H9 (cell line): ENCODE data around the gene BCAT1. TPM values are rescaled to one million over a fixed set of nuclear protein-coding genes. Genes with fewer than 3 reads are reported as not detected.

Source experiments
- DNase-seq: peaks from one replicate; pipeline ENCODE4 v3.0.0-alpha.2; 2017
- H2AFZ ChIP-seq: one replicate; pipeline ENCODE4 v1.6.1; 2013; ENCODE audit warnings: mild to moderate bottlenecking, low read length, control low read depth, moderate library complexity
- H2AK5ac ChIP-seq: 2 replicates; pipeline ENCODE4 v1.6.1; 2013; ENCODE audit warnings: low read length, control low read depth, mixed read lengths; ENCODE audit not compliant: insufficient read length
- H2BK120ac ChIP-seq: one replicate; pipeline ENCODE4 v1.6.1; 2013; ENCODE audit warnings: low read depth, mild to moderate bottlenecking, low read length, control low read depth, inconsistent platforms; ENCODE audit not compliant: poor library complexity, severe bottlenecking
- H2BK12ac ChIP-seq: 2 replicates; pipeline ENCODE4 v1.6.1; 2013; ENCODE audit warnings: low read length, control low read depth, mixed read lengths, low read depth; ENCODE audit not compliant: insufficient read length
- H2BK15ac ChIP-seq: 2 replicates; pipeline ENCODE4 v1.6.1; 2013; ENCODE audit warnings: low read depth, low read length, control low read depth
- H2BK20ac ChIP-seq: one replicate; pipeline ENCODE4 v1.6.1; 2013; ENCODE audit warnings: low read depth, mild to moderate bottlenecking, low read length, control low read depth, inconsistent platforms; ENCODE audit not compliant: poor library complexity, severe bottlenecking
- H2BK5ac ChIP-seq: 2 replicates; pipeline ENCODE4 v1.6.1; 2013; ENCODE audit warnings: low read length, control low read depth, mixed read lengths; ENCODE audit not compliant: insufficient read length
- H3K14ac ChIP-seq: 2 replicates; pipeline ENCODE4 v1.6.1; 2013; ENCODE audit warnings: low read length, control low read depth; ENCODE audit not compliant: insufficient read depth
- H3K18ac ChIP-seq: 2 replicates; pipeline ENCODE4 v1.6.1; 2013; ENCODE audit warnings: low read depth, mild to moderate bottlenecking, mixed read lengths, low read length, control low read depth; ENCODE audit not compliant: insufficient read length
- H3K23ac ChIP-seq: 2 replicates; pipeline ENCODE4 v1.6.1; 2013; ENCODE audit warnings: low read length, control low read depth, mixed read lengths, low read depth; ENCODE audit not compliant: insufficient read length
- H3K23me2 ChIP-seq: 2 replicates; pipeline ENCODE4 v1.6.1; 2013; ENCODE audit warnings: low read depth, mild to moderate bottlenecking, mixed read lengths, low read length, control low read depth; ENCODE audit not compliant: insufficient read length, poor library complexity, severe bottlenecking
- H3K27ac ChIP-seq: 2 replicates; pipeline ENCODE4 v1.5.1; 2013; ENCODE audit warnings: low read length, control low read depth, mixed read lengths, low read depth; ENCODE audit not compliant: insufficient read length
- H3K27me3 ChIP-seq: 2 replicates; pipeline ENCODE4 v1.6.1; 2013; ENCODE audit warnings: low read length, control low read depth, inconsistent platforms; ENCODE audit not compliant: insufficient read depth
- H3K4ac ChIP-seq: 2 replicates; pipeline ENCODE4 v1.6.1; 2013; ENCODE audit warnings: low read depth, mild to moderate bottlenecking, control low read depth, inconsistent platforms, low read length, moderate library complexity
- H3K4me1 ChIP-seq: 2 replicates; pipeline ENCODE4 v1.6.1; 2013; ENCODE audit warnings: low read length, control low read depth, inconsistent platforms; ENCODE audit not compliant: insufficient read depth
- H3K4me2 ChIP-seq: 2 replicates; pipeline ENCODE4 v1.6.1; 2013; ENCODE audit warnings: low read length, control low read depth, mixed read lengths; ENCODE audit not compliant: insufficient read length, insufficient read depth
- H3K56ac ChIP-seq: 2 replicates; pipeline ENCODE4 v1.6.1; 2013; ENCODE audit warnings: low read depth, mild to moderate bottlenecking, mixed read lengths, low read length, control low read depth; ENCODE audit not compliant: insufficient read length
- H3K79me1 ChIP-seq: 2 replicates; pipeline ENCODE4 v1.6.1; 2013; ENCODE audit warnings: low read depth, mild to moderate bottlenecking, moderate library complexity, low read length, control low read depth, inconsistent platforms; ENCODE audit not compliant: insufficient read depth, poor library complexity, severe bottlenecking
- H3K79me2 ChIP-seq: 2 replicates; pipeline ENCODE4 v1.6.1; 2013; ENCODE audit warnings: low read length, control low read depth, inconsistent platforms; ENCODE audit not compliant: insufficient read depth
- H3K9ac ChIP-seq: 2 replicates; pipeline ENCODE4 v1.6.1; 2013; ENCODE audit warnings: low read length, control low read depth, mixed read lengths; ENCODE audit not compliant: insufficient read length; ENCODE audit errors: extremely low read depth
- H3K9me3 ChIP-seq: one replicate; pipeline ENCODE4 v1.6.1; 2013; ENCODE audit warnings: low read depth, low read length, inconsistent platforms; ENCODE audit not compliant: control insufficient read depth
- H3T11ph ChIP-seq: one replicate; pipeline ENCODE4 v1.6.1; 2013; ENCODE audit warnings: mild to moderate bottlenecking, low read length, control low read depth, inconsistent platforms
- H4K20me1 ChIP-seq: one replicate; pipeline ENCODE4 v1.6.1; 2013; ENCODE audit not compliant: control insufficient read depth, insufficient read length, insufficient read depth
- H4K5ac ChIP-seq: 2 replicates; pipeline ENCODE4 v1.6.1; 2013; ENCODE audit warnings: low read depth, mild to moderate bottlenecking, mixed read lengths, low read length, control low read depth; ENCODE audit not compliant: insufficient read length
- H4K8ac ChIP-seq: replicated peaks from 2 replicates; pipeline ENCODE4 v1.6.1; 2013; ENCODE audit warnings: low read length, control low read depth, mixed read lengths, low read depth; ENCODE audit not compliant: insufficient read length
- H4K91ac ChIP-seq: 2 replicates; pipeline ENCODE4 v1.6.1; 2013; ENCODE audit warnings: low read depth, mild to moderate bottlenecking, moderate library complexity, mixed read lengths, low read length, control low read depth; ENCODE audit not compliant: insufficient read length
- H3K27ac Mint-ChIP-seq, 3 experiments: 2 replicates in 2 of 3; 3 replicates in 1 of 3; pipeline ENCODE4 v1.8.0; 2020 to 2021; ENCODE audit warnings: mixed read lengths in 3 of 3, mild to moderate bottlenecking in 1 of 3, moderate library complexity in 1 of 3
- H3K27me3 Mint-ChIP-seq: 2 replicates; pipeline ENCODE4 v1.8.0; 2021; ENCODE audit warnings: low read depth, mild to moderate bottlenecking, moderate library complexity, mixed read lengths
- H3K36me3 Mint-ChIP-seq, 3 experiments: 2 replicates in 2 of 3; 3 replicates in 1 of 3; pipeline ENCODE4 v1.8.0; 2020 to 2021; ENCODE audit warnings: low read depth in 3 of 3, mixed read lengths in 3 of 3; ENCODE audit not compliant: insufficient read depth in 1 of 3
- H3K4me1 Mint-ChIP-seq, 2 experiments: 2 replicates each; pipeline ENCODE4 v1.8.0; 2020; ENCODE audit warnings: mixed read lengths in 2 of 2
- H3K4me3 Mint-ChIP-seq, 2 experiments: 2 replicates in 1 of 2; 3 replicates in 1 of 2; pipeline ENCODE4 v1.8.0; 2020 to 2021; ENCODE audit warnings: mild to moderate bottlenecking in 2 of 2, mixed read lengths in 2 of 2, moderate library complexity in 1 of 2
- H3K9me3 Mint-ChIP-seq, 2 experiments: 2 replicates in 1 of 2; 3 replicates in 1 of 2; pipeline ENCODE4 v1.8.0; 2020; ENCODE audit warnings: mild to moderate bottlenecking in 2 of 2, mixed read lengths in 2 of 2, moderate library complexity in 1 of 2
- WGBS: extraction: QIAGEN DNeasy Blood & Tissue Kit; methylation state at CpG from one replicate; pipeline ENCODE4 v1.1.7; 2013; ENCODE audit warnings: missing lambda C conversion rate, low lambda C conversion rate, mixed read lengths; ENCODE audit not compliant: insufficient read length; ENCODE audit errors: extremely low coverage; 5-methylcytosine and 5-hydroxymethylcytosine counted together
- total RNA-seq: library from RNA; stranded (reverse); gene quantifications from 2 replicates; pipeline ENCODE4 v1.2.1, GENCODE V29; 2021
- TF ChIP-seq, protein P1 (sequence below): fragments of 200-600 bp; sonication (generic); conservative IDR thresholded peaks from 3 replicates; pipeline ENCODE4 v1.8.0; 2021; ENCODE audit warnings: antibody characterized with exemption, mild to moderate bottlenecking

BCAT1 gene
- total RNA-seq, 1 experiment from 2014 or later: 244 TPM

DNA sequence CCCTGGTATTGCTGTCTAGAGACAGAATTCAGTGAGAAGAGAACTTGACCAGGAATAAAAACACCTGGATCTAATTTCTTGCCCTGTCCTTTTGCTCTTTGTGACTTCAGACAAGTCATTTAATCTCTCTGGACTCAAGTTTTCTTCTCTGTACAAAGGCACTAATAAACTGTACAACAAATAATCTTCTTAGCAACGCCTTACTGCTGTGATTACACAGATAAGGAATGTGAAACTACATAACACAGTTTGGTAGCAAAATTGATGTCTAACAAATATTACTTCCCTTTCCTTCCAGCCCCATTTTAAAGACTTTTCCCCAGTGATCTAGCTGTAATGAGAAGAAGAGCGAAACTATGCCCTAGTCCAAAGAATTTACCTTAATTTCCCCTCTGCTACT, 69.3 kb downstream of the BCAT1 start:
- no peak overlapping the region for H3K4me3 Mint-ChIP-seq
- H3K56ac ChIP-seq: no peak overlapping the region
- peaks cover 38 to 77% (median 73%) of the 10 kb centered on the region in 3 experiments; a peak in 6 of 7 replicates for H3K36me3 Mint-ChIP-seq
- H3K4ac ChIP-seq: no peak overlapping the region
- H3K79me1 ChIP-seq: no peaks in the 10 kb centered on the region
- H3K9ac ChIP-seq: no peak overlapping the region
- H3K27ac ChIP-seq: no peak overlapping the region
- no peaks in the 10 kb centered on the region for H3K4me1 Mint-ChIP-seq
- H2AFZ ChIP-seq: no peak overlapping the region
- no peak overlapping the region for H2BK15ac ChIP-seq
- no peaks in the 10 kb centered on the region; the same call in 1 of the 2 replicates for H3K79me2 ChIP-seq
- no peak for DNase-seq
- peak overlapping the region in 1 of 3 experiments; percentile 53; a peak in 3 of 7 replicates for H3K27ac Mint-ChIP-seq
- H2BK20ac ChIP-seq: no peak overlapping the region
- H3K23me2 ChIP-seq: no peaks in the 10 kb centered on the region
- H2AK5ac ChIP-seq: no peak overlapping the region
- H4K91ac ChIP-seq: no peak overlapping the region
- H3K18ac ChIP-seq: no peak overlapping the region
- H3T11ph ChIP-seq: no peak overlapping the region
- TF ChIP-seq, protein P1, sequence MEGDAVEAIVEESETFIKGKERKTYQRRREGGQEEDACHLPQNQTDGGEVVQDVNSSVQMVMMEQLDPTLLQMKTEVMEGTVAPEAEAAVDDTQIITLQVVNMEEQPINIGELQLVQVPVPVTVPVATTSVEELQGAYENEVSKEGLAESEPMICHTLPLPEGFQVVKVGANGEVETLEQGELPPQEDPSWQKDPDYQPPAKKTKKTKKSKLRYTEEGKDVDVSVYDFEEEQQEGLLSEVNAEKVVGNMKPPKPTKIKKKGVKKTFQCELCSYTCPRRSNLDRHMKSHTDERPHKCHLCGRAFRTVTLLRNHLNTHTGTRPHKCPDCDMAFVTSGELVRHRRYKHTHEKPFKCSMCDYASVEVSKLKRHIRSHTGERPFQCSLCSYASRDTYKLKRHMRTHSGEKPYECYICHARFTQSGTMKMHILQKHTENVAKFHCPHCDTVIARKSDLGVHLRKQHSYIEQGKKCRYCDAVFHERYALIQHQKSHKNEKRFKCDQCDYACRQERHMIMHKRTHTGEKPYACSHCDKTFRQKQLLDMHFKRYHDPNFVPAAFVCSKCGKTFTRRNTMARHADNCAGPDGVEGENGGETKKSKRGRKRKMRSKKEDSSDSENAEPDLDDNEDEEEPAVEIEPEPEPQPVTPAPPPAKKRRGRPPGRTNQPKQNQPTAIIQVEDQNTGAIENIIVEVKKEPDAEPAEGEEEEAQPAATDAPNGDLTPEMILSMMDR: no peak
- no peak overlapping the region for H2BK12ac ChIP-seq
- no peak overlapping the region for H3K23ac ChIP-seq
- H3K27me3 Mint-ChIP-seq: no peaks in the 10 kb centered on the region
- no peak overlapping the region for H4K8ac ChIP-seq
- no peak overlapping the region for H2BK120ac ChIP-seq
- H2BK5ac ChIP-seq: no peak overlapping the region
- no peaks in the 10 kb centered on the region for H3K9me3 ChIP-seq
- no peak overlapping the region for H4K5ac ChIP-seq
- H4K20me1 ChIP-seq: no peaks in the 10 kb centered on the region
- no peak overlapping the region for H3K14ac ChIP-seq
- no peaks in the 10 kb centered on the region for H3K27me3 ChIP-seq
- WGBS: no CpG with 5 or more reads among the region's 2 CpGs
- no peaks in the 10 kb centered on the region for H3K4me1 ChIP-seq
- H3K9me3 Mint-ChIP-seq: no peaks in the 10 kb centered on the region
- H3K4me2 ChIP-seq: no peak overlapping the region
